Measurements from ENCODE around the gene MAML2. TPM values are rescaled to one million over a fixed set of nuclear protein-coding genes. Genes with fewer than 3 reads are reported as not detected.

The MAML2 gene
- total and polyA plus RNA-seq, 2 of the 13 experiments (the other 11 are each of a cell fraction or from before 2014, with no cell fraction given), result 2.3 to 25.9 TPM

GRCh38 chr11:96114178-96115064, 228.6 kb downstream of the MAML2 start (continued):
- TF ChIP-seq ZFP90 (CRISPR knock-in tag; IDR thresholded peaks at IDR 0.05; ENCODE audit: borderline replicate concordance), result no peak
- TF ChIP-seq ZUFSP (CRISPR knock-in tag; IDR thresholded peaks at IDR 0.05; ENCODE audit: borderline replicate concordance), result no peak
- TF ChIP-seq ZSCAN20 (CRISPR knock-in tag; IDR thresholded peaks at IDR 0.05; ENCODE audit: borderline replicate concordance), result no peak
- TF ChIP-seq XRCC5 (optimal IDR thresholded peaks at IDR 0.05; ENCODE audit: low read length), result peak; percentile 28
- TF ChIP-seq ZNF44 (CRISPR knock-in tag; IDR thresholded peaks at IDR 0.05), result no peak
- TF ChIP-seq E2F2 (CRISPR knock-in tag; IDR thresholded peaks at IDR 0.05; ENCODE audit: borderline replicate concordance), result no peak
- TF ChIP-seq HDAC2 (CRISPR knock-in tag; IDR thresholded peaks at IDR 0.05), result peak; percentile 33; the same call in 1 of the 2 replicates
- TF ChIP-seq REPIN1 (CRISPR knock-in tag; IDR thresholded peaks at IDR 0.05; ENCODE audit: borderline replicate concordance, low read depth), result no peak
- TF ChIP-seq, protein P1, sequence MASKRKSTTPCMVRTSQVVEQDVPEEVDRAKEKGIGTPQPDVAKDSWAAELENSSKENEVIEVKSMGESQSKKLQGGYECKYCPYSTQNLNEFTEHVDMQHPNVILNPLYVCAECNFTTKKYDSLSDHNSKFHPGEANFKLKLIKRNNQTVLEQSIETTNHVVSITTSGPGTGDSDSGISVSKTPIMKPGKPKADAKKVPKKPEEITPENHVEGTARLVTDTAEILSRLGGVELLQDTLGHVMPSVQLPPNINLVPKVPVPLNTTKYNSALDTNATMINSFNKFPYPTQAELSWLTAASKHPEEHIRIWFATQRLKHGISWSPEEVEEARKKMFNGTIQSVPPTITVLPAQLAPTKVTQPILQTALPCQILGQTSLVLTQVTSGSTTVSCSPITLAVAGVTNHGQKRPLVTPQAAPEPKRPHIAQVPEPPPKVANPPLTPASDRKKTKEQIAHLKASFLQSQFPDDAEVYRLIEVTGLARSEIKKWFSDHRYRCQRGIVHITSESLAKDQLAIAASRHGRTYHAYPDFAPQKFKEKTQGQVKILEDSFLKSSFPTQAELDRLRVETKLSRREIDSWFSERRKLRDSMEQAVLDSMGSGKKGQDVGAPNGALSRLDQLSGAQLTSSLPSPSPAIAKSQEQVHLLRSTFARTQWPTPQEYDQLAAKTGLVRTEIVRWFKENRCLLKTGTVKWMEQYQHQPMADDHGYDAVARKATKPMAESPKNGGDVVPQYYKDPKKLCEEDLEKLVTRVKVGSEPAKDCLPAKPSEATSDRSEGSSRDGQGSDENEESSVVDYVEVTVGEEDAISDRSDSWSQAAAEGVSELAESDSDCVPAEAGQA (IDR thresholded peaks at IDR 0.05; ENCODE audit: low read depth), result no peak
- TF ChIP-seq, protein P1 (CRISPR knock-in tag; IDR thresholded peaks at IDR 0.05; ENCODE audit: borderline replicate concordance), result no peak
- TF ChIP-seq FOXK2 (IDR thresholded peaks at IDR 0.05), result no peak
- no peak for TF ChIP-seq HNF4G (IDR thresholded peaks at IDR 0.05; ENCODE audit: borderline replicate concordance, low read depth, low read length)
- no peak for TF ChIP-seq HNF4G (CRISPR knock-in tag; IDR thresholded peaks at IDR 0.05; ENCODE audit: borderline replicate concordance, low read depth)
- no peak for TF ChIP-seq REST (IDR thresholded peaks at IDR 0.05; ENCODE audit: borderline replicate concordance in 1 of 2, low read depth in 1 of 2, low read length in 2 of 2)
- no peak for TF ChIP-seq ZNF10 (CRISPR knock-in tag; IDR thresholded peaks at IDR 0.05; ENCODE audit: borderline replicate concordance, low read depth)
